Endothelial cell (in vitro differentiated cells): ENCODE measurements around the gene NAA10. TPM values are rescaled to one million over a fixed set of nuclear protein-coding genes. Genes with fewer than 3 reads are reported as not detected.
A peak's percentile ranks its signal among the peaks of the same experiment; 100 is the strongest.

Experiments
- DNase-seq: peaks from one replicate; pipeline ENCODE4 v3.0.0; 2021; ENCODE audit warnings: low spot score
- H3K27ac Mint-ChIP-seq: one replicate; pipeline ENCODE4 v1.8.0; 2021; ENCODE audit warnings: mixed read lengths, inconsistent platforms; ENCODE audit not compliant: unreplicated experiment
- H3K27me3 Mint-ChIP-seq: one replicate; pipeline ENCODE4 v1.8.0; 2021; ENCODE audit warnings: mild to moderate bottlenecking, moderate library complexity, mixed read lengths, inconsistent platforms; ENCODE audit not compliant: unreplicated experiment
- H3K36me3 Mint-ChIP-seq: one replicate; pipeline ENCODE4 v1.8.0; 2021; ENCODE audit warnings: mild to moderate bottlenecking, low read depth, mixed read lengths, inconsistent platforms; ENCODE audit not compliant: unreplicated experiment
- H3K4me1 Mint-ChIP-seq: one replicate; pipeline ENCODE4 v1.8.0; 2021; ENCODE audit warnings: mild to moderate bottlenecking, mixed read lengths, inconsistent platforms; ENCODE audit not compliant: unreplicated experiment
- H3K4me3 Mint-ChIP-seq: one replicate; pipeline ENCODE4 v1.8.0; 2021; ENCODE audit warnings: mild to moderate bottlenecking, mixed read lengths, inconsistent platforms; ENCODE audit not compliant: unreplicated experiment
- H3K9me3 Mint-ChIP-seq: one replicate; pipeline ENCODE4 v1.8.0; 2021; ENCODE audit warnings: mixed read lengths, inconsistent platforms; ENCODE audit not compliant: unreplicated experiment
- total RNA-seq: library from RNA; stranded (reverse); fragmentation: NEBNext Ultra II Directional; extraction: Animal tissue kit (Norgen Biotek cat#: 25700); gene quantifications from one replicate; pipeline ENCODE4 v1.2.1, GENCODE V29; 2021; ENCODE audit not compliant: unreplicated experiment
- TF ChIP-seq, protein P1 (sequence below): fragments of 200-600 bp; sonication (generic); IDR thresholded peaks from one replicate; pipeline ENCODE4 v1.5.0; 2021; ENCODE audit warnings: antibody characterized with exemption; ENCODE audit not compliant: unreplicated experiment

The NAA10 gene
- total RNA-seq, 1 donor from 2014 or later = 85.5 TPM

DNA sequence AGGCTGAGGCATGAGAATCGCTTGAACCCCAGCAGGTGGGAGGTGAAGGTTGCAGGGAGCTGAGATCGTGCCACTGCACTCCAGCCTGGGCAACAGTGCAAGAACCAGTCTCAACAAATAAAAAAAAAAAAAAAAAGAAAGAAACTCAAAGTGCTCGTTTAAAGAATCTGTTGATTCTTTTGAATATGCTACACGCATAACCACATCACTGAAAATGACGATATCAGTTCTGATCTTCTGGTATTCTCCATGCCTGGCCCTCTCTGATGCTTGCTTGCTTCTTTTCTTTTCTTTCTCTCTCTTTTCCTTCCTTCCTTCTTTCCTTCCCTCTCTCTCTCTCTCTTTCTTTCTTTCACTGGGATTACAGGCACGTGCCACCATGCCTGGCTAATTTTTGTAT is 23.0 kb downstream of the NAA10 start:
- Mint-ChIP-seq H3K9me3 (no peaks in the 10 kb centered on the region), H3K4me1 (no peaks in the 10 kb centered on the region), H3K36me3 (peaks cover 4% of the 10 kb centered on the region), H3K27me3 (no peaks in the 10 kb centered on the region), H3K4me3 (no peak overlapping the region), H3K27ac (peak overlapping the region; percentile 74)
- no peak for DNase-seq
- TF ChIP-seq, protein P1, sequence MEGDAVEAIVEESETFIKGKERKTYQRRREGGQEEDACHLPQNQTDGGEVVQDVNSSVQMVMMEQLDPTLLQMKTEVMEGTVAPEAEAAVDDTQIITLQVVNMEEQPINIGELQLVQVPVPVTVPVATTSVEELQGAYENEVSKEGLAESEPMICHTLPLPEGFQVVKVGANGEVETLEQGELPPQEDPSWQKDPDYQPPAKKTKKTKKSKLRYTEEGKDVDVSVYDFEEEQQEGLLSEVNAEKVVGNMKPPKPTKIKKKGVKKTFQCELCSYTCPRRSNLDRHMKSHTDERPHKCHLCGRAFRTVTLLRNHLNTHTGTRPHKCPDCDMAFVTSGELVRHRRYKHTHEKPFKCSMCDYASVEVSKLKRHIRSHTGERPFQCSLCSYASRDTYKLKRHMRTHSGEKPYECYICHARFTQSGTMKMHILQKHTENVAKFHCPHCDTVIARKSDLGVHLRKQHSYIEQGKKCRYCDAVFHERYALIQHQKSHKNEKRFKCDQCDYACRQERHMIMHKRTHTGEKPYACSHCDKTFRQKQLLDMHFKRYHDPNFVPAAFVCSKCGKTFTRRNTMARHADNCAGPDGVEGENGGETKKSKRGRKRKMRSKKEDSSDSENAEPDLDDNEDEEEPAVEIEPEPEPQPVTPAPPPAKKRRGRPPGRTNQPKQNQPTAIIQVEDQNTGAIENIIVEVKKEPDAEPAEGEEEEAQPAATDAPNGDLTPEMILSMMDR = no peak

DNA sequence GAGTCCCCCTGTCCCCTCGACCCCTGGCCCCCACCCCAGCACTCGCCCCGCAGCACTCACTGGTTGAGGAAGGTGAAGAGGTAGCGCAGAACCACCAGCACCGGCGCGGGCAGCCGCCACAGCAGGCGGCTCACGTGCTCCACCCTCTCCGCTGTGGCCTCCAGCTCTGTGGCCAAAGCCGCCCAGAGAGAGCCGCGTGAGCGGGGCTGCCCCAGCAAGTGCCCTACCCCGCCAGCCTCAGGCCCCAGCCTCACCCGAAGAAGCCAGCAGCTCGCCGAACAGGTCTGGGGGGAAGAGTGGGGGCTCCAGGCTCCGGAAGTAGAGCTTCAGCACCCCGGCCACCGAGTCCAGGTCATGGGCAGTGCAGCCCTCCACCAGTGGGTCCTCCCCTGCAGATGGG is 24.4 kb downstream of the NAA10 start:
- H3K27me3 Mint-ChIP-seq = no peaks in the 10 kb centered on the region
- peaks cover 4% of the 10 kb centered on the region for H3K36me3 Mint-ChIP-seq
- no peak for DNase-seq
- no peaks in the 10 kb centered on the region for H3K4me1 Mint-ChIP-seq
- H3K27ac Mint-ChIP-seq = no peak overlapping the region
- no peak overlapping the region for H3K4me3 Mint-ChIP-seq
- TF ChIP-seq, protein P1 = no peak
- no peaks in the 10 kb centered on the region for H3K9me3 Mint-ChIP-seq

DNA sequence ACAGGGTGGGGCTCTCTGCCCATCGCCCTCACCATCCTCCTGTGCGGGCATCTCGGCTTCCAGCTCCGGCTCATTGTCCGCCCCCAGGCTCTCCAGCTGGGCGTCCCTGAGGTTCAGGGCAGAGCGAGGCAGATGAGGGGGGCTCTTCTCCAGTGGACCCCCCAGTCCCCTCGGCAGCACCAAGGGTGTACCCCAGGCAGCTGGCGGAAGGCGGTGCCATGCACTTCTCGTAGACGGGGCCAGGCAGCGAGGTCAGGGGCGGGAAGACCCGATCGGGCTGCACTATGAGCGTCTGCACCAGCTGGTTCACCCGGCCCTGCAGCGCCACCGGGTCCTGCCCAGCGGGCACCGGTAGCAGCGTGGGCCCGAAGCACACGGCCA is 24.9 kb downstream of the NAA10 start:
- no peak overlapping the region for H3K4me3 Mint-ChIP-seq
- no peak overlapping the region for H3K27ac Mint-ChIP-seq
- no peaks in the 10 kb centered on the region for H3K27me3 Mint-ChIP-seq
- H3K4me1 Mint-ChIP-seq = peaks cover under 1% of the 10 kb centered on the region
- H3K9me3 Mint-ChIP-seq = no peaks in the 10 kb centered on the region
- DNase-seq = no peak
- TF ChIP-seq, protein P1 = no peak
- H3K36me3 Mint-ChIP-seq = peaks cover 4% of the 10 kb centered on the region

DNA sequence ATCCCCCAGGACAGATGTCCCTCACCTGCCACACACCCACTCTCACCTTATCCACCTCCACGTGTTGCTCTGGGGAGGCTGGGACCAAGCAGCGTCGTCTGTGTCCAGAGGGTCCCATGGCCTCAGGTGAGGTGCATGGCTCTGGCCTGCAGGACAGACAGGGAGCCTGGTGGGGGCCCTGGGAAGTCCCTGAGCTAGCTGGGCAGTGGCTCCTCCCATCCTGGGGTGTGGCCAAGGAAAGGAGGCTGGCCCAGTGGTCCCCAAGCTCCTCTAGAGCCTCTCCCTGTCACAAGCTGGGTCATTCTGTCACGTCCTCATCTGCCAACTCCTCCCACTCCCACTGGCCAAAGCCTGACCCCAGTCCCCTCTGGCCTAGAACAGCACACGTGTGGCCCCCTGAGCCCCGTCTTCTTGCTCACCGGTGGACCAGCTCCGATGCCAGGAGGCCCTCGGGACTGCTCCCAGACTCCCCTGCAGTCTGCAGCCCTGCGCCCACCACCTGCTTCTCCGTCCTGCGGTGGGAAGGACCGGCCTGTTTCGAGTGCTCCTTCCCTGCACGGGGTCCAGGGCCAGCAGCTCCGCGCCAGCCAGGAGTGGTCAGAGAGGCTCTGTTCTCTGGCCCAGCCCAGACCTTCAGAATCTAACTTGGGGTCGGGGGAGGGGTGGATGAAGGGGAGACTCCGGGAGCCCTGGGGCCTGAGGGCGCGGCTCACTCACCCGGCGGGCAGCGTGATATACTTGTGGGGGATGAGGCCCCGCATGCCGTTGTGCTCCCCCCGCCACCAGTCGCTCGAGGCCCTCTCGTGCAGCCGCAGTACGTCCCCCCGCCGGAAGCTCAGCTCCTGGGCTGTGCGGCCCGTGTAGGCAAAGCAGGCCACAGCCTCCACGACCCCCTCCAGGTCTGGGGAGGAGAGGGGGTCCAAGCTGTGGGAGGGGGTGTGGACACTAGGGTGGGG is 25.5 kb downstream of the NAA10 start:
- peaks cover 4% of the 10 kb centered on the region for H3K36me3 Mint-ChIP-seq
- DNase-seq = no peak
- peaks cover 3% of the 10 kb centered on the region for H3K4me1 Mint-ChIP-seq
- no peak overlapping the region for H3K27ac Mint-ChIP-seq
- H3K9me3 Mint-ChIP-seq = no peaks in the 10 kb centered on the region
- H3K27me3 Mint-ChIP-seq = no peaks in the 10 kb centered on the region
- TF ChIP-seq, protein P1 = no peak
- no peak overlapping the region for H3K4me3 Mint-ChIP-seq

DNA sequence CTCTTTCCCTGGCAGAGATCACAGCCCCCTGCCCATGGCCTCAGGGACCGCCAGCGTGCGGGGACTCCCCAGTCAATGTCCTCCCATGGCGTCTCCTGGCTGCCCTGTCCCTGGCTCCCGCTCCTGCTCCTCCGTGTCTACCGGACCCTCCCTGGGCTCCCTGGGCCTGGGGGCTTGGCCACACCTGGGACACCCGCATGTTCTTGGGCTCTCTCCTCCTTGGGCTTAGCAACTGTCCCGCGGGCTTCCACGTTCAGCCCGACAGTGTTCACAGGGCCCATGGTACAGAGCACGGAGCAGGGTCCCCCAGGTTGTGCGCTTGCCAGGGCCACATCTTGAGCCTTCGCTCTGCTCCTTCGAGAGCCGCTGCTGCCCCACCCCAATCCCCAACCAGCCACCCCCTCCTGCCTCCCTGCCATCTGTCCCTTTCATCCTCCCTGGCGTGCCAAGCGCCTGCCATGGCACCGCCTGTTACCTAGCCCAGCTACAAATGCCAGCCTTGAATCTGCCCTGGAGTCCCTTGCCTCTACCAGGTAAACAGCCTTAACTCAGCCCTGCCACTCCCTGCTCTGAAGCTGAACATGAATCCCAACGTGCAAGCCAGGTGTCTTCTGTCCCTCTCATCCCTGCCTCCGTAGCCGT is 26.5 kb downstream of the NAA10 start:
- no peaks in the 10 kb centered on the region for H3K9me3 Mint-ChIP-seq
- peaks cover 4% of the 10 kb centered on the region for H3K36me3 Mint-ChIP-seq
- peaks cover 3% of the 10 kb centered on the region for H3K27me3 Mint-ChIP-seq
- no peak overlapping the region for H3K4me3 Mint-ChIP-seq
- H3K4me1 Mint-ChIP-seq = peaks cover 10% of the 10 kb centered on the region
- no peak overlapping the region for H3K27ac Mint-ChIP-seq
- TF ChIP-seq, protein P1 = no peak
- no peak for DNase-seq
